ENCODE data around the gene YIPF2. TPM values are rescaled to one million over a fixed set of nuclear protein-coding genes. Genes with fewer than 3 reads are reported as not detected.
"Not testable (repeated sequence)": the region's sequence is repeated elsewhere in the genome, so short reads cannot be mapped to it uniquely, and the experiment has no call there.

The YIPF2 gene
- total RNA-seq, 1 donor from 2014 or later, result 76.1 TPM

- H3K36me3 Mint-ChIP-seq (ENCODE audit: low read depth), result no peaks in the 10 kb centered on the region
- H3K4me1 Mint-ChIP-seq (ENCODE audit: low read depth), result peaks cover 15% of the 10 kb centered on the region
- H3K4me3 Mint-ChIP-seq (ENCODE audit: unreplicated experiment), result no peak overlapping the region
- TF ChIP-seq CTCF (IDR thresholded peaks at IDR 0.05), result no peak
- H3K9me3 Mint-ChIP-seq (ENCODE audit: low read depth), result no peaks in the 10 kb centered on the region
- H3K27me3 Mint-ChIP-seq (ENCODE audit: low read depth), result no peaks in the 10 kb centered on the region
- no peak for DNase-seq (ENCODE audit: low spot score)
- no peak overlapping the region for H3K27ac Mint-ChIP-seq (ENCODE audit: unreplicated experiment)
These were observed 24.4 kb upstream of the YIPF2 start for GRCh38 chr19:10952809-10953208.

- Mint-ChIP-seq H3K9me3 (ENCODE audit: low read depth) (no peaks in the 10 kb centered on the region), H3K36me3 (ENCODE audit: low read depth) (no peaks in the 10 kb centered on the region), H3K4me1 (ENCODE audit: low read depth) (peaks cover 25% of the 10 kb centered on the region), H3K27me3 (ENCODE audit: low read depth) (no peaks in the 10 kb centered on the region), H3K27ac (ENCODE audit: unreplicated experiment) (peak overlapping the region; percentile 83), H3K4me3 (ENCODE audit: unreplicated experiment) (no peak overlapping the region)
- no peak for TF ChIP-seq CTCF (IDR thresholded peaks at IDR 0.05)
- no peak for DNase-seq (ENCODE audit: low spot score)
These were observed 18.7 kb upstream of the YIPF2 start for GRCh38 chr19:10946958-10947657.

GRCh38 chr19:10945264-10945663 lies 16.8 kb upstream of the YIPF2 start:
- H3K9me3 Mint-ChIP-seq (ENCODE audit: low read depth), result no peaks in the 10 kb centered on the region
- peaks cover 27% of the 10 kb centered on the region for H3K4me1 Mint-ChIP-seq (ENCODE audit: low read depth)
- TF ChIP-seq CTCF (IDR thresholded peaks at IDR 0.05), result no peak
- H3K27me3 Mint-ChIP-seq (ENCODE audit: low read depth), result no peaks in the 10 kb centered on the region
- no peak overlapping the region for H3K4me3 Mint-ChIP-seq (ENCODE audit: unreplicated experiment)
- H3K27ac Mint-ChIP-seq (ENCODE audit: unreplicated experiment), result no peak overlapping the region
- DNase-seq (ENCODE audit: low spot score), result no peak
- no peaks in the 10 kb centered on the region for H3K36me3 Mint-ChIP-seq (ENCODE audit: low read depth)

GRCh38 chr19:10943412-10943811 lies 15.0 kb upstream of the YIPF2 start:
- not testable (repeated sequence) for H3K27me3 Mint-ChIP-seq (ENCODE audit: low read depth); H3K36me3 Mint-ChIP-seq (ENCODE audit: low read depth); H3K9me3 Mint-ChIP-seq (ENCODE audit: low read depth)

GRCh38 chr19:10941649-10942048 lies 13.2 kb upstream of the YIPF2 start:
- not testable (repeated sequence) for H3K9me3 Mint-ChIP-seq (ENCODE audit: low read depth); H3K36me3 Mint-ChIP-seq (ENCODE audit: low read depth); H3K4me3 Mint-ChIP-seq (ENCODE audit: unreplicated experiment); DNase-seq (ENCODE audit: low spot score); H3K27me3 Mint-ChIP-seq (ENCODE audit: low read depth)
- H3K27ac Mint-ChIP-seq (ENCODE audit: unreplicated experiment), result peak overlapping the region; percentile 75
- peaks cover 11% of the 10 kb centered on the region for H3K4me1 Mint-ChIP-seq (ENCODE audit: low read depth)

More at GRCh38 chr19:10943412-10943811, 15.0 kb upstream of the YIPF2 start:
- H3K4me3 Mint-ChIP-seq (ENCODE audit: unreplicated experiment); DNase-seq (ENCODE audit: low spot score); H3K27ac Mint-ChIP-seq (ENCODE audit: unreplicated experiment): not testable (repeated sequence)
- H3K4me1 Mint-ChIP-seq (ENCODE audit: low read depth), result peaks cover 24% of the 10 kb centered on the region

GRCh38 chr19:10936661-10937084 lies 8.2 kb upstream of the YIPF2 start:
- Mint-ChIP-seq H3K4me1 (ENCODE audit: low read depth) (peaks cover 3% of the 10 kb centered on the region), H3K27ac (ENCODE audit: unreplicated experiment) (peak overlapping the region; percentile 54), H3K4me3 (ENCODE audit: unreplicated experiment) (no peak overlapping the region), H3K27me3 (ENCODE audit: low read depth) (no peaks in the 10 kb centered on the region), H3K9me3 (ENCODE audit: low read depth) (no peaks in the 10 kb centered on the region), H3K36me3 (ENCODE audit: low read depth) (peaks cover 3% of the 10 kb centered on the region)
- peak; percentile 82 for TF ChIP-seq CTCF (IDR thresholded peaks at IDR 0.05)
- no peak for DNase-seq (ENCODE audit: low spot score)
